SIG-M5 (cell line): ENCODE measurements around the gene PSG3.
"Not testable (repeated sequence)": the region's sequence is repeated elsewhere in the genome, so short reads cannot be mapped to it uniquely, and the experiment has no call there.

Experiments used
- DNase-seq: peaks from one replicate; lab custom pipeline; 2025; lab: John Stamatoyannopoulos, UW

PSG3 gene

GRCh38 chr19:42695811-42696503 is 44.3 kb downstream of the PSG3 start:
- DNase-seq: no peak

DNA sequence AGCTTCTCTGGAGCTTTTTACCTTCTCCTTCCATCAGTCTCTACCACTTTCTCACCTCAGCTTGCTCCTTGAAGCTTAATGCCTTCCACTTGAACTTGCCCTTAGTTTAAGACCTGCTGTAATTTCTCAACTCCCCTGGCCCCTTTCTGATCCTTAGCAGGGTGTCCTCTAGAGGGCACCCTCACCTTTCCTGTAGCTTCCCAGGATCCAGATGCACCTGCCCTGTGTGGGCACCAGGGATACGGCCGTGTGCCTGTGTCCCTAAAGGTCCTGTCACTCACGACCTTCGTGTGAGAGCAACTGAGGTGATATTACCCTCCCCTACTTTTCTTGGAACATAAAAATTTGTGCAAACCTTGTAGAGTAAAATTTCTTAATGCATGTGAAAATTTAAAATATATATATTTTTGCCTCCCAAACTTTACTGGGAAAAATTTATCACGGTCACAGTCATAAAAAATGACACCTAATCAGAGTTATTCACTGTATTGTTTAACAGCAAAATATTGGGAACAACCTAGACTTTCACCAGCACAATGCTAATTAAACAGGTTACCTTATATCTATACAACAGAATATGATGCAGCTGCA is 46.4 kb downstream of the PSG3 start:
- DNase-seq: no peak

DNA sequence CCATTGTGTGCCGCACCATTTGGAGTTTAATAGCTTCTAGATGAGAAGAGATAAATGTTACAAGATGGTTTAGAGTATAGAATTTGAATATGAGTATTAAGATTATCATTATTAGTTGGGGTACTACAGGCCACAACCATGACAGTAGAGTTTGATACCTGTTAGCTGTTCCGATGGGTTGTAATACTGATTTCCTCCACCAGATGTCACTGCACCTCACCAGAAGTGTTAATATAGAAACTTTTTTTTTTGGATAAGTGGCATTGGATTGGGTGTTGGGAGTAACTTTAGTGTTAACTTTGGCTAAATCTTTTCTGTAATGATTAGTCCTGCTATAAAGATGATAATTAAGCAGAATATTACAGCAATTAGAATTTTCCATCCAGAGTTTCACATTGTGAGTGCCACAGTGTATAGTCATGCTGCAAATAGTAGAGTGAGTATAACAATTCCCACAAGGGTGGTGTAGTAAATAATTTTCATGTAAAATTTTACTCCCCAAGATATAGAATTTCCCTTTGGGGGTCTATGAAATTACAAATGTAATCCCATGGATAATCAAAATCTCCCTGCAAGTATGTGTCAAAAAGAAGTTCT is 56.3 kb downstream of the PSG3 start:
- no peak for DNase-seq

DNA sequence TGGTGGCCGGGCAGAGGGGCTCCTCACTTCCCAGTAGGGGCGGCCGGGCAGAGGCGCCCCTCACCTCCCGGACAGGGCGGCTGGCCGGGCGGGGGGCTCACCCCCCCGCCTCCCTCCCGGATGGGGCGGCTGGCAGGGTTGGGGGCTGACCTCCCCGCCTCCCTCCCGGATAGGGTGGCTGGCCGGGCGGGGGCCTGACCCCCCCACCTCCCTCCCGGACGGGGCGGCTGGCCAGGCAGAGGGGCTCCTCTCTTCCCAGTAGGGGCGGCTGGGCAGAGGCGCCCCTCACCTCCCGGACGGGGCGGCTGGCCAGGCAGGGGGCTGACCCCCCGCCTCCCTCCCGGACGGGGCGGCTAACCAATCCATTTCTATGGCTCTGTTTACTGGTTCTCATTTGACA is 64.0 kb downstream of the PSG3 start:
- not testable (repeated sequence) for DNase-seq

GRCh38 chr19:42674549-42674948 is 65.7 kb downstream of the PSG3 start:
- not testable (repeated sequence) for DNase-seq
